ENCODE data around the gene IFNA8.
"Not testable (repeated sequence)": the region's sequence is repeated elsewhere in the genome, so short reads cannot be mapped to it uniquely, and the experiment has no call there.

IFNA8 gene

GRCh38 chr9:21428235-21428634 is 19.3 kb downstream of the IFNA8 start:
- DNase-seq (ENCODE audit: low spot score) = no peak

GRCh38 chr9:21429191-21429590 is 20.3 kb downstream of the IFNA8 start:
- no peak for DNase-seq (ENCODE audit: low spot score)

- DNase-seq (ENCODE audit: low spot score) = no peak
Observed at GRCh38 chr9:21432672-21433425, 23.9 kb downstream of the IFNA8 start.

DNA sequence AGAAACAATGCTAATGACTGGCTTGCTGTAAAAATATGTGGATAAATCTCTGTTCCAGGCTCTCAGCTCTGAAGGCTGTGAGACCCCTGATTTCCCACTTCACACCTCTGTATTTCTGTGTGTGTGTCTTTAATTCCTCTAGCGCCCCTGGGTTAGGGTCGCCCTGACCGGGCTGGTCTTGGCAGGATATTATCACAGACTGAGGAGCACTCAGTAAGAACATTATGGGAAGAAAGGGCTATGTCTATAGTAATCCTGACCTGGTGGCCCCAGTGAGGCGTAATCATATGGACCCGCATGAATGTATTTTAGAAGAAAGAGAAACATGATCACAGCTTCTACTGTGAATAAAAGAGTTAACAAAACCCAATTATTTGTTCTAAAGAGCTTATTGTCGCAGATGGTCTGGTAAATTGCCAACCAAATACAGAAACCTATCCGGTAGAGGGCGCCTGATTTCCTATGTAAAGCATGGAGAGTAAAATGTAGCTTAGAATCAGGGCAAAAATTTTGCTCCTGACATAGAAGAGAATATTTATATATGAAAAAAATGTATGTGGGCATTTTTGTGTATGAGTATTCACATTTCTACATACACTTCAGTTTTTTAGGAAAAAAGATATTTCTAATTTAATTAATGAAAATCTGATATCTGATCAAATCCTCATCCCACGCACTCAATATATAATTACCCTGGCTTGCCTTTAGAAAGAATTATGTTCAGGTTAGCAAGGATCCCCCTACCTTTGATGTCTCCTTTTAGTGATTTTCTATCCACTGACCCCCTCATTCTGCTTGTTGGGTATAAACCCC is 25.5 kb downstream of the IFNA8 start:
- peak; percentile 0 for DNase-seq (ENCODE audit: low spot score)

DNA sequence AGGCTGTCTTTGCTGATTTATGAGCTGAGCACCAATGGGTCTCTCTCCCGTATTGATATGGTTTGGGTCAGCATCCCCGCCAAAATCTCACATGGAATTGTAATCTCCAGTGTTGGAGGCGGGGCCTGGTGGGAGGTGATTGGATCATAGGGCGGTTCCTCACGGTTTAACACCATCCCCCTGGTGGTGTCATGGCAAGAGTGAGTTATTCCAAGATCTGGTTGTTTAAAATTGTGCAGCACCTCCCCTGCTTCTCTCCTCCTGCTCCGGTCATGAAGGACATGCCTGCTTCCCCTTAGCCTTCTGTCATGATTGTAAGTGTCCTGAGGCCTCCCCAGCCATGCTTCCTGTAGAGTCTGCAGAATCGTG is 26.1 kb downstream of the IFNA8 start:
- DNase-seq (ENCODE audit: low spot score) = not testable (repeated sequence)

DNA sequence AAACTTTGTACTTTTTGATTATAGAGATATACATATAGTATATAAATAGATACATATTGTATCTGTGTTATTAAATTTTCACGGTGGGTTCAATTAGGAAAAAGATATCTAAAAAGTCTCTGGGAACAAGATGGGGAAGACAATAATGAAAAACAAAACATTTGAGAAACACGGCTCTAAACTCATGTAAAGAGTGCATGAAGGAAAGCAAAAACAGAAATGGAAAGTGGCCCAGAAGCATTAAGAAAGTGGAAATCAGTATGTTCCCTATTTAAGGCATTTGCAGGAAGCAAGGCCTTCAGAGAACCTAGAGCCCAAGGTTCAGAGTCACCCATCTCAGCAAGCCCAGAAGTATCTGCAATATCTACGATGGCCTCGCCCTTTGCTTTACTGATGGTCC is 31.2 kb downstream of the IFNA8 start, which contains the start of gene IFNA1:
Gene IFNA1 (plus strand): TSS at position 301 of the 400 bp plus-strand sequence. CDS start 69 bp downstream, at position 370.
- no peak for DNase-seq (ENCODE audit: low spot score)

GRCh38 chr9:21443849-21444625 is 35.1 kb downstream of the IFNA8 start:
- no peak for DNase-seq (ENCODE audit: low spot score)

DNA sequence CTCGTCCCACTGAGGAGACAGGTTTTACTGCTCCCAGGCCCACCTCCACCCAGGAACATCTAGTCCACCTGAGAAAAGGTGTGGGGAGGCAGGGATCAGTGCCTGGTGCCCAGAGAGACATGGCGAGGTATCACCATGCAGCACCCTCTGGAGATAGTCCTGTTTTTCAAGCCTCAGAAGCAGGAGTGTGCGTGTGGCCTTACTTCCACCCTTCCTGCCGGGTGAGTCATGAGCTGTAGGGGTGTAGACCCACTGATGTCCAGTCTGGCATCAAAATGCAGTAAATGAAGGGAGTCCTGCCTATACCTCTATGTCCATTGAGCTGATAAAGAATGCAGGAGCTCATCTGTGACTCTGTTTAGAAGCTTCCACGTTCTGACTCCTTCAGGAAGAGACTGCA is 40.4 kb downstream of the IFNA8 start:
- not testable (repeated sequence) for DNase-seq (ENCODE audit: low spot score)

DNA sequence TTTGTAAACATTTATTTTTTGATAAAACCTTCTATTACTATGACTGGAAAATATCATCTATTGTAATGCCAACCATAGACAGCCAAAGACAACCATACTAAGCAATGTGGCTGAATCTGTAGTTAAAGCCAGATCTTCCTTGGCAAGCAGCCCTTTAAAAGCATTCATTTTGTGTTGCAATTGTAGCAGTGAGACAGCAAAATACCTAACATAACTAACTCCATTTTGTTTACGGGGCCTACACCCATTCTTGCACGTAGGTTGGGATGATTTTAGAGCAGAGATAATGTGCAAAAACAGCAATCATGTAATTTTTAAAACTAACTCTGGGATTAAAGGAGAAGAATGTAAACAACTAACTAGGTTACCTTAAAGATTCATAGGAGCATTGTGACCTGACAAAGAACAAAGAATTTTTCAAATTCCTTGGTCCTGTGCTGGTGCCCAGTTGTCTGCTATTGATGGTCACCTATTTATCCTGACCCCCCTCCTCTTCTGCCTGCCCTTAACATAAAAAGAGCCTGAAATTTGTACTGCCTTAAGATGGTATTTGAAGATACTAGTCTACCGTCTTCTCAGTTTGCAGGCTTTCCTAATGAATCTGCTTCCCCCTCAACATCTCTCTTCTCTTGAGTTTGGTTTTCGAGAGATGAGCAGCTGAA is 41.9 kb downstream of the IFNA8 start:
- DNase-seq (ENCODE audit: low spot score) = no peak

- DNase-seq (ENCODE audit: low spot score) = no peak
Observed at GRCh38 chr9:21452681-21453080, 43.8 kb downstream of the IFNA8 start.

GRCh38 chr9:21454149-21454548 is 45.2 kb downstream of the IFNA8 start:
- DNase-seq (ENCODE audit: low spot score) = no peak

GRCh38 chr9:21455320-21455719 is 46.4 kb downstream of the IFNA8 start:
- DNase-seq (ENCODE audit: low spot score) = no peak
